OCI-LY1 (cell line): ENCODE results near the gene MAGI1.

ENCODE experiments used
- H2AFZ ChIP-seq: fragments of 200-600 bp; sonication (generic), shearing (Covaris generic); 2 replicates; pipeline ENCODE4 v1.6.0; 2014; ENCODE audit warnings: antibody characterized with exemption, mild to moderate bottlenecking, low read length
- H3F3A ChIP-seq: fragments of 200-600 bp; sonication (generic), shearing (Covaris generic); 2 replicates; pipeline ENCODE4 v1.6.0; 2014; ENCODE audit warnings: mild to moderate bottlenecking, antibody characterized with exemption, low read length, moderate library complexity; ENCODE audit not compliant: insufficient read depth
- H3K27ac ChIP-seq: fragments of 200-600 bp; sonication (generic); 2 replicates; pipeline ENCODE4 v1.5.1; 2014; ENCODE audit warnings: low read length, mixed run types, mild to moderate bottlenecking, low read depth; ENCODE audit not compliant: poor library complexity, severe bottlenecking
- H3K27me3 ChIP-seq: fragments of 200-600 bp; sonication (generic); 2 replicates; pipeline ENCODE4 v1.6.0; 2014; ENCODE audit warnings: antibody characterized with exemption, mild to moderate bottlenecking, low read length, moderate library complexity; ENCODE audit not compliant: insufficient read depth
- H3K36me3 ChIP-seq: fragments of 200-600 bp; sonication (generic); 2 replicates; pipeline ENCODE4 v1.6.1; 2014; ENCODE audit warnings: mild to moderate bottlenecking, antibody characterized with exemption, low read length, moderate library complexity, mixed read lengths; ENCODE audit not compliant: insufficient read depth
- H3K4me1 ChIP-seq: fragments of 200-600 bp; sonication (generic); 2 replicates; pipeline ENCODE4 v1.5.1; 2014; ENCODE audit warnings: mild to moderate bottlenecking, low read length, moderate library complexity; ENCODE audit not compliant: insufficient read depth, severe bottlenecking
- H3K4me2 ChIP-seq: fragments of 200-600 bp; sonication (generic), shearing (Covaris generic); 2 replicates; pipeline ENCODE4 v1.6.1; 2014; ENCODE audit warnings: low read length
- H3K4me3 ChIP-seq: fragments of 200-600 bp; sonication (generic); 2 replicates; pipeline ENCODE4 v1.5.1; 2014; ENCODE audit warnings: low read length, low read depth, mild to moderate bottlenecking, mixed read lengths; ENCODE audit not compliant: poor library complexity, severe bottlenecking
- H3K79me2 ChIP-seq: fragments of 200-600 bp; shearing (Covaris generic); 2 replicates; pipeline ENCODE4 v1.6.1; 2016; ENCODE audit warnings: mixed run types, low read length, mixed read lengths; ENCODE audit not compliant: insufficient read depth
- H3K9ac ChIP-seq: fragments of 200-600 bp; sonication (generic), shearing (Covaris generic); 2 replicates; pipeline ENCODE4 v1.6.1; 2014; ENCODE audit warnings: mild to moderate bottlenecking, low read length, mixed read lengths
- H3K9me2 ChIP-seq: fragments of 200-600 bp; sonication (generic), shearing (Covaris generic); 2 replicates; pipeline ENCODE4 v1.6.1; 2014; ENCODE audit warnings: low read depth, mild to moderate bottlenecking, low read length, mixed read lengths
- H3K9me3 ChIP-seq: fragments of 200-600 bp; shearing (Covaris generic); 2 replicates; pipeline ENCODE4 v1.6.1; 2014; ENCODE audit warnings: low read length, mixed read lengths
- H4K20me1 ChIP-seq: fragments of 200-600 bp; sonication (generic), shearing (Covaris generic); 2 replicates; pipeline ENCODE4 v1.6.0; 2016; ENCODE audit warnings: mild to moderate bottlenecking, low read length; ENCODE audit not compliant: insufficient read depth
- EZH2 ChIP-seq: fragments of 200-600 bp; sonication (generic), shearing (Covaris generic); IDR thresholded peaks from 2 replicates; pipeline ENCODE4 v1.8.0; 2017; ENCODE audit warnings: borderline replicate concordance, mixed run types, mild to moderate bottlenecking, antibody characterized with exemption, low read length, moderate library complexity, mixed read lengths
- TF ChIP-seq, protein P1 (sequence below): fragments of 200-600 bp; sonication (generic), shearing (Covaris generic); IDR thresholded peaks from 2 replicates; pipeline ENCODE4 v1.5.1; 2017; ENCODE audit warnings: mild to moderate bottlenecking, antibody characterized with exemption, low read length, moderate library complexity, mixed read lengths

Gene MAGI1

DNA sequence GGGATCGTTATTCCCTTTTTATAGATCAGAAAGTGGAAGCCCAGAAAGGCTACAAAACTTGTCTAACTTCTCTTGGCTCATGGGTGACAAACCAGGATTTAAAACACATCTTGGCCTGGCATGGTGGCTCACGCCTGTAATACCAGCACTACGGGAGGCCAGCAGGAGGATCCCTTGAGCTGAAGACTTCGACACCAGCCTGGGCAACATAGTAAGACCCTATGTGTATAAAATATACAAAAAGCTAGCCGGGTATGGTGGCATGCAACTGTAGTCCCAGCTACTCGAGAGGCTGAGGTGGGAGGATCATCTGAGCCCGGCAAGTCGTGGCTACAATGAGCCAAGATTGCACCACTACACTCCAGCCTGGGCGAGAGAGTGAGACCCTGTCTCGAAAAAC is 479.1 kb downstream of the MAGI1 start:
- Histone ChIP-seq H3K79me2 (no peaks in the 10 kb centered on the region), H3K4me1 (no peaks in the 10 kb centered on the region), H3K9me3 (no peaks in the 10 kb centered on the region), H3K9me2 (no peaks in the 10 kb centered on the region), H3K4me2 (no peak overlapping the region), H2AFZ (no peak overlapping the region), H4K20me1 (no peaks in the 10 kb centered on the region), H3K27me3 (no peaks in the 10 kb centered on the region), H3K9ac (no peak overlapping the region), H3K36me3 (no peaks in the 10 kb centered on the region), H3K4me3 (no peak overlapping the region), H3F3A (no peaks in the 10 kb centered on the region), H3K27ac (no peak overlapping the region)
- TF ChIP-seq, protein P1, sequence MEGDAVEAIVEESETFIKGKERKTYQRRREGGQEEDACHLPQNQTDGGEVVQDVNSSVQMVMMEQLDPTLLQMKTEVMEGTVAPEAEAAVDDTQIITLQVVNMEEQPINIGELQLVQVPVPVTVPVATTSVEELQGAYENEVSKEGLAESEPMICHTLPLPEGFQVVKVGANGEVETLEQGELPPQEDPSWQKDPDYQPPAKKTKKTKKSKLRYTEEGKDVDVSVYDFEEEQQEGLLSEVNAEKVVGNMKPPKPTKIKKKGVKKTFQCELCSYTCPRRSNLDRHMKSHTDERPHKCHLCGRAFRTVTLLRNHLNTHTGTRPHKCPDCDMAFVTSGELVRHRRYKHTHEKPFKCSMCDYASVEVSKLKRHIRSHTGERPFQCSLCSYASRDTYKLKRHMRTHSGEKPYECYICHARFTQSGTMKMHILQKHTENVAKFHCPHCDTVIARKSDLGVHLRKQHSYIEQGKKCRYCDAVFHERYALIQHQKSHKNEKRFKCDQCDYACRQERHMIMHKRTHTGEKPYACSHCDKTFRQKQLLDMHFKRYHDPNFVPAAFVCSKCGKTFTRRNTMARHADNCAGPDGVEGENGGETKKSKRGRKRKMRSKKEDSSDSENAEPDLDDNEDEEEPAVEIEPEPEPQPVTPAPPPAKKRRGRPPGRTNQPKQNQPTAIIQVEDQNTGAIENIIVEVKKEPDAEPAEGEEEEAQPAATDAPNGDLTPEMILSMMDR = no peak
- TF ChIP-seq EZH2 = no peak

DNA sequence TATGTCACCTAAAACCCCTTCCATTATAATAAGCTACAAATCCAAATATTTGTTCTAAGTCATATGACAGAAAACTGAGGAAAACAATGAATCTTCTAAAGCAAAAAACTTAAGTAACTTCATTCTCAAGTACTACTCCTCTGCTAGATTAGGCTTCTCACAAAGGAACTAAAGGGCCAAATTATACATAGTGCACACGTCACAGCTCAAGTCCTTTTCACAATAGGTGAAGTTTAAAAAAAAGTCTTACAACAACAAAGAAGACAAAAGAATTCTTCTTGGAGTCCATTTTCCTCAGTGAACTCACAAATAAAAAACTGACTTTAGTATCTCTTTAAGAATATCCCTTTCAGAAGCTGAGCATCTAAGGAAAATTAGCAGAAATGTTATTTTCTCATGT is 479.9 kb downstream of the MAGI1 start:
- Histone ChIP-seq H3K9me2 (no peaks in the 10 kb centered on the region), H3K79me2 (no peaks in the 10 kb centered on the region), H3K27me3 (no peaks in the 10 kb centered on the region), H2AFZ (no peak overlapping the region), H3F3A (no peaks in the 10 kb centered on the region), H3K9ac (no peak overlapping the region), H3K36me3 (no peaks in the 10 kb centered on the region), H3K4me1 (no peaks in the 10 kb centered on the region), H3K4me3 (no peak overlapping the region), H3K27ac (no peak overlapping the region), H3K4me2 (no peak overlapping the region), H4K20me1 (no peaks in the 10 kb centered on the region), H3K9me3 (no peaks in the 10 kb centered on the region)
- TF ChIP-seq, protein P1 = no peak
- no peak for TF ChIP-seq EZH2

DNA sequence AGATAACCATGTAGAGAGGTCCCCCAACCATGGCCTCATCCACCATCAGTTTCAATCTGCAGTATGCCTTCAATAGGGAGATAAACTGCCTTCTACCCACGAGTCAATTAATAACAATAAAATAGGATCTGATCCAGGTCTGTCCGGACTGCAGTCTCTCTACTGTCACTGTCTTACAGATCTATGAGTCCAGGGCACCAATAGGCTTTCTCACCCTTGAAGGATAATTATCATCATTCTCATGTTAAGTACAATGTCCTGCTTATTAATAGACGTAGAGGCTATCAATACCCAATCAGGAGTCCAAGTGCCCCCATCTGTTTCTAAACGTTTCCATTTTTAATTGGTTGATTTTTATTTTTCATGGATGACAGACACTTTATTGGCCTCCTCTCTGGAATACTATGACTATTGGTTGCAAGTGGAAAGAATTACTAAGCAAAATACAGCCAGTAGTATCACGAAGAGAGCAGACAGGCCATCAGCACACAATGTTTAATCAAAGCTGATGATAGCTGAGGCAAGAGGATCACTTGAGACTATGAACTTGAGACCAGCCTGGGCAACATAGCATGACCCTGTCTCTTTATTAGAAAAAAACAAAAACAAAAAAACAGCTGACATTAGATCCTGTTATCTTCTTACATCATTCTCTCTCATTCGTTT is 480.7 kb downstream of the MAGI1 start:
- no peaks in the 10 kb centered on the region for H3K79me2 ChIP-seq
- no peaks in the 10 kb centered on the region for H3K9me2 ChIP-seq
- H3K27ac ChIP-seq = no peak overlapping the region
- H3K27me3 ChIP-seq = no peaks in the 10 kb centered on the region
- H3K9me3 ChIP-seq = no peaks in the 10 kb centered on the region
- no peak overlapping the region for H2AFZ ChIP-seq
- no peak overlapping the region for H3K4me3 ChIP-seq
- no peaks in the 10 kb centered on the region for H3K4me1 ChIP-seq
- H3F3A ChIP-seq = no peaks in the 10 kb centered on the region
- H3K36me3 ChIP-seq = no peaks in the 10 kb centered on the region
- H3K4me2 ChIP-seq = no peak overlapping the region
- H3K9ac ChIP-seq = no peak overlapping the region
- TF ChIP-seq, protein P1 = no peak
- TF ChIP-seq EZH2 = no peak
- H4K20me1 ChIP-seq = no peaks in the 10 kb centered on the region
